ENCODE measurements around the gene IFT81.

Gene IFT81

DNA sequence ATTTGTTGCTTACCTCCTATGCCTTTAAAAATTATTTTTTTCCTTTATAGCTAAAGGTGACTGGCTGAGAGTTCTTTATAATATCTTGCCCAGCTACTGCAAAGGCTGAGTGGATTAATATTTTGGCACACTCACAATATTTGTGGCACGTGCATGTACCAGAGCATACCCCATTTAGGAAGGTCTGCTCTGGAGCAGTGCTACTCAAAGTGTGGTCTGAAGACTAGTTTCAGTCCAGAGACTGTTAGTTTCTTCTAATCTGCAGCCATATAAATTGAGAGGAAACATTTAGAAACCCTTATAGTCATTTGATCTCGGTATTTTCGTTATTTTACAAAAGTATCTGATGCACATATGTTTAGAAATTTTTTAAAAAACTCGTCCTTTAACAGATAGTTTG lies 51.0 kb downstream of the IFT81 start:
- H3K27me3 ChIP-seq (ENCODE audit: insufficient read depth, low read depth) = no peaks in the 10 kb centered on the region
- H3K4me2 ChIP-seq = no peak overlapping the region
- no peak overlapping the region for H2AFZ ChIP-seq (ENCODE audit: low read depth)
- no peak overlapping the region for H3K4me3 ChIP-seq (IDR thresholded peaks at IDR 0.05; ENCODE audit: insufficient read depth, low read depth, low read length)
- H3K79me2 ChIP-seq (ENCODE audit: insufficient read depth, low read depth) = no peaks in the 10 kb centered on the region
- no peaks in the 10 kb centered on the region for H4K20me1 ChIP-seq (ENCODE audit: insufficient read depth)
- H3K9ac ChIP-seq = no peak overlapping the region
- no peaks in the 10 kb centered on the region for H3K36me3 ChIP-seq (ENCODE audit: insufficient read depth)
- H3K27ac ChIP-seq = no peak overlapping the region
- TF ChIP-seq, protein P1, sequence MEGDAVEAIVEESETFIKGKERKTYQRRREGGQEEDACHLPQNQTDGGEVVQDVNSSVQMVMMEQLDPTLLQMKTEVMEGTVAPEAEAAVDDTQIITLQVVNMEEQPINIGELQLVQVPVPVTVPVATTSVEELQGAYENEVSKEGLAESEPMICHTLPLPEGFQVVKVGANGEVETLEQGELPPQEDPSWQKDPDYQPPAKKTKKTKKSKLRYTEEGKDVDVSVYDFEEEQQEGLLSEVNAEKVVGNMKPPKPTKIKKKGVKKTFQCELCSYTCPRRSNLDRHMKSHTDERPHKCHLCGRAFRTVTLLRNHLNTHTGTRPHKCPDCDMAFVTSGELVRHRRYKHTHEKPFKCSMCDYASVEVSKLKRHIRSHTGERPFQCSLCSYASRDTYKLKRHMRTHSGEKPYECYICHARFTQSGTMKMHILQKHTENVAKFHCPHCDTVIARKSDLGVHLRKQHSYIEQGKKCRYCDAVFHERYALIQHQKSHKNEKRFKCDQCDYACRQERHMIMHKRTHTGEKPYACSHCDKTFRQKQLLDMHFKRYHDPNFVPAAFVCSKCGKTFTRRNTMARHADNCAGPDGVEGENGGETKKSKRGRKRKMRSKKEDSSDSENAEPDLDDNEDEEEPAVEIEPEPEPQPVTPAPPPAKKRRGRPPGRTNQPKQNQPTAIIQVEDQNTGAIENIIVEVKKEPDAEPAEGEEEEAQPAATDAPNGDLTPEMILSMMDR (conservative IDR thresholded peaks at IDR 0.05; ENCODE audit: low read depth, low read length) = no peak
- H3K4me1 ChIP-seq (ENCODE audit: low read depth, poor library complexity, severe bottlenecking) = no peaks in the 10 kb centered on the region

DNA sequence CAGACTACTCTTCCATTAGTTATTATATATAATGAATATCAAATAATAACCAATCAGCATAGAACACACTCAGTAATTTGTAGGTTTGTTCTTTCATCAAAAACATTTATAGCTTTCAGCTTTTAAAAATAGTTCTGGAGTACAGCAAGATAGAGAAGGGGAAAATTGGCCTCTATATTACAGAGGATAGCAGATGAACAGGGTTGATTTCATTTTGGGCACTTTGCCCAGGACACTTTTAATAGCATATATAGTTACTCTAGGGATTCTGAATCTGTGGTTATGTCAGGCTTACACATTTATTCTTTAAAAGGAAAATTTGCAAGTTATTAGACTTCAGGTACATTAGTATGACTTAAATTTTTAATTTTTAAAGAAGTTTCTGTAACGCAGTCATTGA lies 52.6 kb downstream of the IFT81 start:
- Histone ChIP-seq H3K79me2 (ENCODE audit: insufficient read depth, low read depth) (no peaks in the 10 kb centered on the region), H3K9ac (no peak overlapping the region), H3K27ac (no peak overlapping the region), H3K36me3 (ENCODE audit: insufficient read depth) (no peaks in the 10 kb centered on the region), H3K4me2 (no peak overlapping the region), H4K20me1 (ENCODE audit: insufficient read depth) (no peaks in the 10 kb centered on the region), H2AFZ (ENCODE audit: low read depth) (no peak overlapping the region), H3K4me3 (IDR thresholded peaks at IDR 0.05; ENCODE audit: insufficient read depth, low read depth, low read length) (no peak overlapping the region), H3K4me1 (ENCODE audit: low read depth, poor library complexity, severe bottlenecking) (no peaks in the 10 kb centered on the region), H3K27me3 (ENCODE audit: insufficient read depth, low read depth) (no peaks in the 10 kb centered on the region)
- TF ChIP-seq, protein P1 (conservative IDR thresholded peaks at IDR 0.05; ENCODE audit: low read depth, low read length) = no peak

DNA sequence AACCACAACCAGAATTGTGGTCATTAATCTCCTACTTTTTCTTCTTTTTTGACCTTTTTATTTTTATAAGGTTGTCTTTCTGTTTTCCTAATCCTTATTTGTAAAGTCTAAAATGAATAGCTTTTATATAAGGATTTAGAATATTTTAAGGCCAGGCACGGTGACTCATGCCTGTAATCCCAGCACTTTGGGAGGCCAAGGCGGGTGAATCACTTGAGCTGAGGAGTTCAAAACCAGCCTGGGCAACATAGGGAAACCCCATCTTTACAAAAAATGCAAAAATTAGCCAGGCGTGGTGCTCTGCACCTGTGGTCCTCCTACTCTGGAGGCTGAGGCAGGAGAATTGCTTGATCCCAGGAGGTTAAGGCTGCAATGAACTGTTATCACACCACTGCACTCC lies 55.1 kb downstream of the IFT81 start:
- Histone ChIP-seq H3K9ac (no peak overlapping the region), H3K4me2 (no peak overlapping the region), H4K20me1 (ENCODE audit: insufficient read depth) (no peaks in the 10 kb centered on the region), H3K27ac (no peak overlapping the region), H3K4me1 (ENCODE audit: low read depth, poor library complexity, severe bottlenecking) (no peaks in the 10 kb centered on the region), H2AFZ (ENCODE audit: low read depth) (no peak overlapping the region), H3K36me3 (ENCODE audit: insufficient read depth) (no peaks in the 10 kb centered on the region), H3K79me2 (ENCODE audit: insufficient read depth, low read depth) (no peaks in the 10 kb centered on the region), H3K27me3 (ENCODE audit: insufficient read depth, low read depth) (no peaks in the 10 kb centered on the region), H3K4me3 (IDR thresholded peaks at IDR 0.05; ENCODE audit: insufficient read depth, low read depth, low read length) (no peak overlapping the region)
- TF ChIP-seq, protein P1 (conservative IDR thresholded peaks at IDR 0.05; ENCODE audit: low read depth, low read length) = no peak

DNA sequence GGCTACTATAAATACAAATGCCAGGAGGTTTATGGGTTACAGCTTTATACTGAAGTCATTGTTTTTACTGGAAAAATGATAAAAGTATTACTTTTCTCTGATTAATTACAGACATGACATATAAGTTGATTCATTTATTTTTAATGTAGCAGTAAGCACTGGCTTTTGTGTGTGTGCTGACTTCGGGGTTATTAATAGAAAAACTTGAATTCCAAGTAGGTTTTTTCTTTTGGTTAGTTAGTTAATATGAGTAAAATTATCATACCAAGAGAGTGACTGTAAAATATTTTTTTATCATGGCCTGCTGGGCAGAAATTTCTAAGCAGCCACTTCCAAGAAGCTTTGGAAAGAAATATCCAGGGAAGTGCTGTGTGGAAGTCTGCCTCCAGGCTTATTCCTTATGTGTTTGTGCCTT lies 56.4 kb downstream of the IFT81 start:
- H3K9ac ChIP-seq = no peak overlapping the region
- TF ChIP-seq, protein P1 (conservative IDR thresholded peaks at IDR 0.05; ENCODE audit: low read depth, low read length) = no peak
- no peak overlapping the region for H3K4me2 ChIP-seq
- H3K27ac ChIP-seq = no peak overlapping the region
- no peaks in the 10 kb centered on the region for H3K36me3 ChIP-seq (ENCODE audit: insufficient read depth)
- H3K4me3 ChIP-seq (IDR thresholded peaks at IDR 0.05; ENCODE audit: insufficient read depth, low read depth, low read length) = no peak overlapping the region
- H3K79me2 ChIP-seq (ENCODE audit: insufficient read depth, low read depth) = no peaks in the 10 kb centered on the region
- H3K27me3 ChIP-seq (ENCODE audit: insufficient read depth, low read depth) = no peaks in the 10 kb centered on the region
- H2AFZ ChIP-seq (ENCODE audit: low read depth) = no peak overlapping the region
- H4K20me1 ChIP-seq (ENCODE audit: insufficient read depth) = no peaks in the 10 kb centered on the region
- no peaks in the 10 kb centered on the region for H3K4me1 ChIP-seq (ENCODE audit: low read depth, poor library complexity, severe bottlenecking)

Measured in KMS-11 (cell line).